ENCODE results near the gene CASK. TPM values are rescaled to one million over a fixed set of nuclear protein-coding genes. Genes with fewer than 3 reads are reported as not detected.

CASK gene
- total and polyA plus RNA-seq, 2 of the 13 experiments (the other 11 are each of a cell fraction or from before 2014, with no cell fraction given), result 14.5 to 16.0 TPM

DNA sequence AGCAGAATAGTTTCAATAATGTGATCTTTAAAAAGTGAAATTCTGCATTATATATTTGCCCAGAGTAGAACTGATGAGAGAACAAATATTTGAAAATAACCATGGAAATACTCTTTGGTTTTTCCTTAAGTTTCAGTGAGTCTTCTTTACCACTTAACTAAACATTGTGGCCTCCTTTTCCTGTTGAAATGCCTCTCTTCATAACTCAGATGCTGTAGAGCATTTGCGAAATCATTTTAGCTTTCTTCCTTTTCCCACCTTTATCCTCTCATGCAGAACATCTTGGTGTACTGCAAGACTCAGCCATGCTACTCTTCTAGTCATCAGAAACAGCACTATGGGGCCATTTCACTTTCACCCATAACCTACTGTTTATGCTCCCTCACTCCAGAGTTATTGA lies 48.2 kb downstream of the CASK start (continued):
- TF ChIP-seq TIGD3 (CRISPR knock-in tag; IDR thresholded peaks at IDR 0.05; ENCODE audit: borderline replicate concordance) (no peak), THAP7 (CRISPR knock-in tag; IDR thresholded peaks at IDR 0.05) (no peak), ZNF691 (CRISPR knock-in tag; IDR thresholded peaks at IDR 0.05; ENCODE audit: borderline replicate concordance, low read depth) (no peak), KDM1A (CRISPR knock-in tag; IDR thresholded peaks at IDR 0.05) (no peak), ZNF772 (CRISPR knock-in tag; IDR thresholded peaks at IDR 0.05) (no peak), ZNF83 (CRISPR knock-in tag; IDR thresholded peaks at IDR 0.05; ENCODE audit: borderline replicate concordance) (no peak), ZBTB44 (CRISPR knock-in tag; IDR thresholded peaks at IDR 0.05) (no peak)

- no peaks in the 10 kb centered on the region for H3K27me3 ChIP-seq (ENCODE audit: control insufficient read depth in 1 of 2, insufficient read depth in 2 of 2, low read length in 2 of 2)
- ATAC-seq, result peak; percentile 82
- peaks cover 11% of the 10 kb centered on the region for H3K79me2 ChIP-seq (ENCODE audit: insufficient read depth, low read length)
- FAIRE-seq, result peak; percentile 50
- H3K36me3 ChIP-seq (replicated peaks in 1 of 2; ENCODE audit: control insufficient read depth in 1 of 2, insufficient read depth in 2 of 2, low read length in 2 of 2), result no peaks in the 10 kb centered on the region
- peaks cover 56% of the 10 kb centered on the region for H3K4me1 ChIP-seq (ENCODE audit: insufficient read depth, low read length)
- H4K20me1 ChIP-seq (ENCODE audit: insufficient read depth, low read length), result no peaks in the 10 kb centered on the region
- peak; percentile 63 for DNase-seq (ENCODE audit: low spot score)
- H3K27ac ChIP-seq (ENCODE audit: extremely low read length, insufficient read depth, low read length), result peak overlapping the region; percentile 19
- H3K4me3 ChIP-seq (replicated peaks in 1 of 3; ENCODE audit: insufficient read depth in 1 of 3, low read depth in 2 of 3, low read length in 3 of 3), result no peak overlapping the region
- ChIA-PET POLR2A (interaction anchor here (0.6 kb wide), 1 partner anchor 78 kb away, joined by 3 read pairs; no protein-coding TSS in a partner anchor), CTCF (ENCODE audit: low intra/inter-chr PET ratio, low total read pairs) (no interaction called here)
- 0% methylated on average over 2 of the region's 2 CpGs for WGBS (ENCODE audit: low lambda C conversion rate)
- intact Hi-C loops (cut with micrococcal nuclease; ENCODE audit: unreplicated experiment) (no loop called here), in situ Hi-C loops (cut with HindIII; ENCODE audit: extremely low pct_ligation_motif_present, low pct_unique_long_range_greater_than_20kb) (no loop called here)
- no TSS peak for BruUV-seq (replicated peaks)
- H2AFZ ChIP-seq (ENCODE audit: low read length), result no peak overlapping the region
- peak overlapping the region; percentile 18; the same call in 1 of the 2 replicates for H3K4me2 ChIP-seq (ENCODE audit: low read depth, low read length)
- H3K9me3 ChIP-seq (ENCODE audit: low read length), result no peaks in the 10 kb centered on the region
- H3K9ac ChIP-seq (ENCODE audit: insufficient read depth, low read depth, low read length), result no peak overlapping the region
- TF ChIP-seq SSRP1 (CRISPR knock-in tag; IDR thresholded peaks at IDR 0.05) (no peak), TFAP4 (IDR thresholded peaks at IDR 0.05; ENCODE audit: borderline replicate concordance, low read depth) (no peak), NFE2L2 (IDR thresholded peaks at IDR 0.05; ENCODE audit: low read length) (no peak), SNAI1 (CRISPR knock-in tag; IDR thresholded peaks at IDR 0.05; ENCODE audit: borderline replicate concordance) (no peak), TMF1 (CRISPR knock-in tag; IDR thresholded peaks at IDR 0.05; ENCODE audit: low read depth) (no peak), ZNF580 (CRISPR knock-in tag; IDR thresholded peaks at IDR 0.05; ENCODE audit: borderline replicate concordance, low read depth) (no peak), ZNF235 (CRISPR knock-in tag; IDR thresholded peaks at IDR 0.05; ENCODE audit: borderline replicate concordance) (no peak)
- TF ChIP-seq, protein P1, sequence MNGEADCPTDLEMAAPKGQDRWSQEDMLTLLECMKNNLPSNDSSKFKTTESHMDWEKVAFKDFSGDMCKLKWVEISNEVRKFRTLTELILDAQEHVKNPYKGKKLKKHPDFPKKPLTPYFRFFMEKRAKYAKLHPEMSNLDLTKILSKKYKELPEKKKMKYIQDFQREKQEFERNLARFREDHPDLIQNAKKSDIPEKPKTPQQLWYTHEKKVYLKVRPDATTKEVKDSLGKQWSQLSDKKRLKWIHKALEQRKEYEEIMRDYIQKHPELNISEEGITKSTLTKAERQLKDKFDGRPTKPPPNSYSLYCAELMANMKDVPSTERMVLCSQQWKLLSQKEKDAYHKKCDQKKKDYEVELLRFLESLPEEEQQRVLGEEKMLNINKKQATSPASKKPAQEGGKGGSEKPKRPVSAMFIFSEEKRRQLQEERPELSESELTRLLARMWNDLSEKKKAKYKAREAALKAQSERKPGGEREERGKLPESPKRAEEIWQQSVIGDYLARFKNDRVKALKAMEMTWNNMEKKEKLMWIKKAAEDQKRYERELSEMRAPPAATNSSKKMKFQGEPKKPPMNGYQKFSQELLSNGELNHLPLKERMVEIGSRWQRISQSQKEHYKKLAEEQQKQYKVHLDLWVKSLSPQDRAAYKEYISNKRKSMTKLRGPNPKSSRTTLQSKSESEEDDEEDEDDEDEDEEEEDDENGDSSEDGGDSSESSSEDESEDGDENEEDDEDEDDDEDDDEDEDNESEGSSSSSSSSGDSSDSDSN (CRISPR knock-in tag; IDR thresholded peaks at IDR 0.05), result no peak
These were observed 52.6 kb downstream of the CASK start for GRCh38 chrX:41870719-41871151.

All from HepG2 (cell line).